Endothelial cell of umbilical vein (primary cell): ENCODE data around the gene PHF1. TPM values are rescaled to one million over a fixed set of nuclear protein-coding genes. Genes with fewer than 3 reads are reported as not detected.

Source experiments
- BruUV-seq: library from RNA; stranded (reverse); fragments of 400-500 nt; replicated peaks from 2 replicates; lab custom pipeline; 2021; lab: Mats Ljungman, UMichigan
- CTCF ChIA-PET: fragments of 300-600, 350-600 bp; sonication (Branson Sonifier 250); formaldehyde crosslinking; loops from one replicate; lab custom pipeline; 2021; ENCODE audit warnings: antibody characterized with exemption, inconsistent platforms; lab: Charles Lee
- POLR2A ChIA-PET: fragments of 300-600, 350-600 bp; sonication (Branson Sonifier 250); formaldehyde crosslinking; loops from one replicate; lab custom pipeline; 2021; ENCODE audit warnings: antibody characterized with exemption, inconsistent platforms; lab: Charles Lee
- DNase-seq: peaks from one replicate; pipeline ENCODE4 v3.0.0-alpha.2; 2011; ENCODE audit warnings: low read depth, low spot score
- FAIRE-seq: peaks from 2 replicates; lab custom pipeline; 2011; peaks lifted over from hg19 to GRCh38; lab: Jason Lieb, UNC
- H2AFZ ChIP-seq: 2 replicates; pipeline ENCODE4 v1.6.0; 2012; ENCODE audit warnings: low read depth, low read length, control low read depth, inconsistent platforms
- H3K27ac ChIP-seq: 2 replicates; pipeline ENCODE4 v1.5.1; 2011; ENCODE audit warnings: low read depth, mild to moderate bottlenecking, control low read depth, low read length, moderate library complexity; ENCODE audit not compliant: insufficient read depth
- H3K27me3 ChIP-seq, 2 experiments: 2 replicates each; pipeline versions ENCODE4 v1.6.0 to v1.6.1; 2011; ENCODE audit warnings: low read length in 2 of 2, mixed read lengths in 1 of 2; ENCODE audit not compliant: control insufficient read depth in 2 of 2, insufficient read depth in 2 of 2
- H3K36me3 ChIP-seq, 2 experiments: 2 replicates in 1 of 2; 3 replicates in 1 of 2; pipeline ENCODE4 v1.5.1; 2011; ENCODE audit warnings: low read length in 2 of 2, mild to moderate bottlenecking in 1 of 2, moderate library complexity in 1 of 2; ENCODE audit not compliant: control insufficient read depth in 2 of 2, insufficient read depth in 2 of 2; ENCODE audit errors: extremely low read depth in 1 of 2
- H3K4me1 ChIP-seq: 3 replicates; pipeline ENCODE4 v1.5.1; 2011; ENCODE audit warnings: mild to moderate bottlenecking, low read length; ENCODE audit not compliant: control insufficient read depth, insufficient read depth; ENCODE audit errors: extremely low read depth
- H3K4me2 ChIP-seq: 2 replicates; pipeline ENCODE4 v1.6.1; 2011; ENCODE audit warnings: low read length, control low read depth, mixed read lengths; ENCODE audit not compliant: insufficient read depth
- H3K4me3 ChIP-seq, 3 experiments: fragments of 200-600 bp in 1 of 3; sonication (generic), shearing (Covaris generic) in 1 of 3; replicated peaks in 1 of 3; 2 replicates each; pipeline ENCODE4 v1.5.1; 2011 to 2016; ENCODE audit warnings: control low read depth in 3 of 3, low read length in 3 of 3, mild to moderate bottlenecking in 2 of 3, inconsistent platforms in 1 of 3, low read depth in 1 of 3, moderate library complexity in 1 of 3; ENCODE audit not compliant: insufficient read depth in 1 of 3
- H3K79me2 ChIP-seq: 2 replicates; pipeline ENCODE4 v1.6.0; 2012; ENCODE audit warnings: low read length, inconsistent platforms; ENCODE audit not compliant: control insufficient read depth, insufficient read depth
- H3K9ac ChIP-seq: replicated peaks from 2 replicates; pipeline ENCODE3; 2011; ENCODE audit warnings: low read length, control low read depth; ENCODE audit not compliant: insufficient read depth; ENCODE audit errors: extremely low read depth
- H3K9me1 ChIP-seq: replicated peaks from 3 replicates; pipeline ENCODE4 v1.6.0; 2011; ENCODE audit warnings: mild to moderate bottlenecking, low read length; ENCODE audit not compliant: control insufficient read depth, insufficient read depth; ENCODE audit errors: extremely low read depth
- H3K9me3 ChIP-seq: replicated peaks from 2 replicates; pipeline ENCODE4 v1.5.1; 2012; ENCODE audit warnings: low read length, inconsistent platforms; ENCODE audit not compliant: control insufficient read depth, insufficient read depth
- H4K20me1 ChIP-seq: replicated peaks from 2 replicates; pipeline ENCODE3; 2011; ENCODE audit warnings: mild to moderate bottlenecking, low read length; ENCODE audit not compliant: control insufficient read depth, insufficient read depth; ENCODE audit errors: extremely low read depth
- EZH2 ChIP-seq: IDR thresholded peaks from 2 replicates; pipeline ENCODE4 v1.6.1; 2012; ENCODE audit warnings: borderline replicate concordance, low read depth, mild to moderate bottlenecking, moderate library complexity, low read length, inconsistent platforms; ENCODE audit not compliant: severe bottlenecking
- FOS ChIP-seq: IDR thresholded peaks from 2 replicates; pipeline ENCODE4 v1.6.1; 2011; ENCODE audit warnings: mild to moderate bottlenecking, low read length, moderate library complexity, borderline replicate concordance; ENCODE audit not compliant: insufficient read depth
- GATA2 ChIP-seq: IDR thresholded peaks from 2 replicates; pipeline ENCODE4 v1.7.0; 2011; ENCODE audit warnings: low read depth, mild to moderate bottlenecking, moderate library complexity, mixed read lengths, low read length; ENCODE audit not compliant: insufficient read length, insufficient read depth
- POLR2A ChIP-seq: IDR thresholded peaks from 2 replicates; pipeline ENCODE4 v1.6.1; 2012; ENCODE audit warnings: low read depth, mild to moderate bottlenecking, control low read depth, low read length
- POLR2AphosphoS5 ChIP-seq: IDR thresholded peaks from 2 replicates; pipeline ENCODE4 v1.6.1; 2012; ENCODE audit warnings: low read depth, mild to moderate bottlenecking, control low read depth, low read length, moderate library complexity; ENCODE audit not compliant: insufficient read depth
- dilution Hi-C: fragments of 300-500 bp; cut with MboI; formaldehyde crosslinking; loops from one replicate; pipeline ENCODE4 v1.15.0; 2019; ENCODE audit warnings: low sequenced_read_pairs; ENCODE audit not compliant: extremely low pct_ligation_motif_present
- intact Hi-C: fragments of 100-400 bp; cut with micrococcal nuclease; formaldehyde crosslinking; loops from one replicate; pipeline ENCODE4 v1.10.0; 2022
- polyA plus RNA-seq, 4 experiments: library from polyadenylated mRNA; depleted of rRNA in 3 of 4; stranded (reverse) in 3 of 4; unstranded in 1 of 4; fragments of >200 nt; gene quantifications; 2 replicates each; pipeline versions ENCODE4 v1.2.1 to v1.2.3, GENCODE V29; 2011 to 2012; ENCODE audit warnings: missing spikeins in 1 of 4
- total RNA-seq: library from RNA; stranded (reverse); gene quantifications from 2 replicates; pipeline ENCODE4 v1.2.3, GENCODE V29; 2021
- TF ChIP-seq, protein P1 (sequence below): IDR thresholded peaks from 2 replicates; pipeline ENCODE4 v1.6.1; 2011; ENCODE audit not compliant: insufficient read depth, insufficient read length
- TF ChIP-seq, protein P2 (sequence below), 2 donors: IDR thresholded peaks; 1 replicate in 1 of 2; 2 replicates in 1 of 2; pipeline ENCODE4 v1.5.1; 2011; ENCODE audit warnings: low read length in 2 of 2, mild to moderate bottlenecking in 2 of 2, moderate library complexity in 2 of 2, control low read depth in 1 of 2, inconsistent platforms in 1 of 2, low read depth in 1 of 2; ENCODE audit not compliant: insufficient read depth in 1 of 2; ENCODE audit errors: extremely low read depth in 1 of 2

Gene PHF1
- total and polyA plus RNA-seq, 2 donors (not counting 3 experiments of a cell fraction or from before 2014, with no cell fraction given): 32.5 to 53.1 TPM

DNA sequence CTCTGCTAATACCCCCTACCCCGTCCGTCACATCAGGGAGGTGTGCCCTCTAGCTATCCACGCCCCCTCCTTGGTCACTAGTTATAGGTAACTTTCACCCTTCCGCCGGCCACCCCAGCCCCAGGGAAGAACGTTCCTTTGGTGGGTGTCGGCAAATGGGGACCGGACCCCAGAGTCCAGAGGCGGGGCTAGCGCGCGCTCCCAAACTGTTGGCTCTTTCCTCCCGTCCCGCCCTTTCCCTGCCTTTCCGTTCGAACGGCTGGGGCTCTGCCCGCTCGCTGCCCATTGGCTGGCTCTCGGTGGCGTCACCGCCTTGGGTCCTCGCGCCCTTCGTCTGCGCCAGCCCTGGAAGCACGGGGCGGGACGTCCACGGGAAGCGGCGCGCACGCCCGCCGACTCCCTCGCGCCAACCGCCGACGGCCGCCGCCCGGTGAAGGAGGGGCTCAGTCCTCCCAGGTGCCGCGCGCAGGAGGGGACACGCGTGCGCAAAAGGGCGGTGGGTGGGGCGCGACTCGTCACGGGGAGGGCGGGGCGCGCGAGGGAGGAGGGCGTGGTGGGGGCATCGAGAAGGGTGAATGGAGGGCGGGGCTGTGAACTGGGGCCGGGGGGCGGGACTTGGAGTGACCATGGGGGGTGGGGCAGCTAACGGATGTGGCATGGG is 634 bp upstream of the PHF1 start:
- Histone ChIP-seq H3K9me3 (no peaks in the 10 kb centered on the region), H3K4me1 (peaks cover 10% of the 10 kb centered on the region), H3K9ac (peak overlapping the region; percentile 77), H3K36me3 (peaks cover 6 to 24% of the 10 kb centered on the region in 2 experiments), H3K27me3 (no peaks in the 10 kb centered on the region), H3K27ac (peak overlapping the region; percentile 73), H2AFZ (peak overlapping the region; percentile 96), H4K20me1 (no peaks in the 10 kb centered on the region), H3K4me2 (peak overlapping the region; percentile 79), H3K9me1 (no peaks in the 10 kb centered on the region), H3K4me3 (peak overlapping the region; percentile 41 to 85 (median 71)), H3K79me2 (no peaks in the 10 kb centered on the region)
- peak; percentile 99 for DNase-seq
- peak; percentile 97 for FAIRE-seq
- ChIA-PET POLR2A (interaction anchor here (0.6 kb wide), 1 partner anchor 121 kb away, joined by 5 read pairs; the partner anchor contains the start of genes PFDN6 and WDR46), CTCF (interaction anchor here (1.2 to 1.9 kb wide), 2 partner anchors 13 to 15 kb away, joined by 4 to 6 read pairs; no protein-coding TSS in a partner anchor)
- TF ChIP-seq, protein P1, sequence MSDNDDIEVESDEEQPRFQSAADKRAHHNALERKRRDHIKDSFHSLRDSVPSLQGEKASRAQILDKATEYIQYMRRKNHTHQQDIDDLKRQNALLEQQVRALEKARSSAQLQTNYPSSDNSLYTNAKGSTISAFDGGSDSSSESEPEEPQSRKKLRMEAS: peak; percentile 75
- TF ChIP-seq EZH2 (no peak), POLR2A (peak; percentile 60), POLR2AphosphoS5 (peak; percentile 61)
- dilution Hi-C loops (no loop called here), intact Hi-C loops (loop anchor here (1.0 to 10.0 kb wide), 6 partner anchors 8 to 435 kb away; partner anchors contain the start of genes CUTA, KIFC1, RXRB and SLC39A7)
- BruUV-seq: no TSS peak

DNA sequence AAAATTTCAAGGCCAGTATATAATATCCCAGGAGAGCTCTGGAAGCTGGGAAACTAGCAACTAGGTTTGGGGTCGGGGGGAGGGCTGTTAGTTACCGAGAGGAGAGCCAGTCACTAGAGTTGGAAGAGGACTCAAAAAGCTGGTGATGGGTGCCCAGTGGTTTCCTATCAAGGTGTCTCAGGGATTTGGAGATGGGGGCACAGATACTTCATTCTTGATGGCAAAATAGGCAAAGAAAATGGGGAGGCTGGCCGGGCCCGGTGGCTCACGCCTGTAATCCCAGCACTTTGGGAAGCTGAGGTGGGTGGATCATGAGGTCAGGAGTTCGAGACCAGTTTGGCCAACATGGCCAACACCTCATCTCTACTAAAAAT is 805 bp downstream of the PHF1 start:
- H4K20me1 ChIP-seq: no peaks in the 10 kb centered on the region
- no peak overlapping the region for H2AFZ ChIP-seq
- H3K27me3 ChIP-seq: no peaks in the 10 kb centered on the region
- peaks cover 14% of the 10 kb centered on the region for H3K4me1 ChIP-seq
- TF ChIP-seq, protein P1: no peak
- TF ChIP-seq POLR2AphosphoS5 (no peak), FOS (no peak), GATA2 (no peak)
- TF ChIP-seq, protein P2, sequence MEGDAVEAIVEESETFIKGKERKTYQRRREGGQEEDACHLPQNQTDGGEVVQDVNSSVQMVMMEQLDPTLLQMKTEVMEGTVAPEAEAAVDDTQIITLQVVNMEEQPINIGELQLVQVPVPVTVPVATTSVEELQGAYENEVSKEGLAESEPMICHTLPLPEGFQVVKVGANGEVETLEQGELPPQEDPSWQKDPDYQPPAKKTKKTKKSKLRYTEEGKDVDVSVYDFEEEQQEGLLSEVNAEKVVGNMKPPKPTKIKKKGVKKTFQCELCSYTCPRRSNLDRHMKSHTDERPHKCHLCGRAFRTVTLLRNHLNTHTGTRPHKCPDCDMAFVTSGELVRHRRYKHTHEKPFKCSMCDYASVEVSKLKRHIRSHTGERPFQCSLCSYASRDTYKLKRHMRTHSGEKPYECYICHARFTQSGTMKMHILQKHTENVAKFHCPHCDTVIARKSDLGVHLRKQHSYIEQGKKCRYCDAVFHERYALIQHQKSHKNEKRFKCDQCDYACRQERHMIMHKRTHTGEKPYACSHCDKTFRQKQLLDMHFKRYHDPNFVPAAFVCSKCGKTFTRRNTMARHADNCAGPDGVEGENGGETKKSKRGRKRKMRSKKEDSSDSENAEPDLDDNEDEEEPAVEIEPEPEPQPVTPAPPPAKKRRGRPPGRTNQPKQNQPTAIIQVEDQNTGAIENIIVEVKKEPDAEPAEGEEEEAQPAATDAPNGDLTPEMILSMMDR (IDR thresholded peaks at IDR 0.05; ENCODE audit: extremely low read depth in 1 of 2, insufficient read depth in 1 of 2, low read depth in 1 of 2, low read length in 2 of 2): no peak
- FAIRE-seq (no peak), DNase-seq (no peak)
- intact Hi-C loops: loop anchor here (10.0 kb wide), 1 partner anchor 437 kb away; no protein-coding TSS in a partner anchor
- H3K9me3 ChIP-seq: no peaks in the 10 kb centered on the region
- peak overlapping the region; percentile 73 to 85 (median 78) for H3K4me3 ChIP-seq
- no peaks in the 10 kb centered on the region for H3K9me1 ChIP-seq
- peak overlapping the region; percentile 86 for H3K4me2 ChIP-seq
- POLR2A ChIA-PET: no interaction called here
- no TSS peak for BruUV-seq
- H3K79me2 ChIP-seq: peaks cover 5% of the 10 kb centered on the region
- H3K9ac ChIP-seq: peak overlapping the region; percentile 63
- peaks cover 4 to 22% of the 10 kb centered on the region in 2 experiments for H3K36me3 ChIP-seq
- dilution Hi-C loops: no loop called here
- CTCF ChIA-PET: interaction anchor here (0.6 to 1.2 kb wide), 2 partner anchors 14 to 214 kb away, joined by 3 to 5 read pairs; no protein-coding TSS in a partner anchor
- peak overlapping the region; percentile 46 for H3K27ac ChIP-seq
